SU-DHL-6 (cell line): Measurements from ENCODE around the gene MAP3K20.

Source experiments
- EZH2phosphoT487 ChIP-seq: fragments of 200-600 bp; sonication (generic), shearing (Covaris generic); conservative IDR thresholded peaks from 2 replicates; pipeline ENCODE4 v1.6.1; 2018; ENCODE audit warnings: mild to moderate bottlenecking, antibody characterized with exemption, low read length, moderate library complexity, mixed read lengths
- TF ChIP-seq, protein P1 (sequence below): fragments of 200-600 bp; sonication (generic); IDR thresholded peaks from one replicate; pipeline ENCODE4 v1.5.1; 2017; ENCODE audit warnings: antibody characterized with exemption, mild to moderate bottlenecking, low read length, moderate library complexity; ENCODE audit not compliant: insufficient read depth, poor library complexity, severe bottlenecking

DNA sequence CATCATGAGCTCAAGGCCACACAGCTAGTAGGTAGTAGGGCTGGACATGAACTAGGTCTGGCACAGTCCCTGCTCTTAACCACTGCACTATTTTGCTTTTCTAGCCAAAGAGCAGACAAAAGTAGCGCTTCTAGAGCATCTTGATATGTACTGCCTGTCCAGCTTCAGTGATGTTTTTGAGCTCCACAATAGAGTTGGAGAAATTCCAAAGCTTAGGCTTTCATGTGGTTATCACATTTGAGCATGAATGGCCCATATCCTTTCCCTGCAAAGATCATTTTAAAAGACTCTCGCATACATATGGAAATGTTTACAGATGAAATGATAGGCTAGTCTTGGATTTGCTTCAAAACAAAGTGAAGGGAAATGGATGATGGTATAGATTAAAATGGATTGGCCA is 128.7 kb downstream of the MAP3K20 start:
- TF ChIP-seq, protein P1, sequence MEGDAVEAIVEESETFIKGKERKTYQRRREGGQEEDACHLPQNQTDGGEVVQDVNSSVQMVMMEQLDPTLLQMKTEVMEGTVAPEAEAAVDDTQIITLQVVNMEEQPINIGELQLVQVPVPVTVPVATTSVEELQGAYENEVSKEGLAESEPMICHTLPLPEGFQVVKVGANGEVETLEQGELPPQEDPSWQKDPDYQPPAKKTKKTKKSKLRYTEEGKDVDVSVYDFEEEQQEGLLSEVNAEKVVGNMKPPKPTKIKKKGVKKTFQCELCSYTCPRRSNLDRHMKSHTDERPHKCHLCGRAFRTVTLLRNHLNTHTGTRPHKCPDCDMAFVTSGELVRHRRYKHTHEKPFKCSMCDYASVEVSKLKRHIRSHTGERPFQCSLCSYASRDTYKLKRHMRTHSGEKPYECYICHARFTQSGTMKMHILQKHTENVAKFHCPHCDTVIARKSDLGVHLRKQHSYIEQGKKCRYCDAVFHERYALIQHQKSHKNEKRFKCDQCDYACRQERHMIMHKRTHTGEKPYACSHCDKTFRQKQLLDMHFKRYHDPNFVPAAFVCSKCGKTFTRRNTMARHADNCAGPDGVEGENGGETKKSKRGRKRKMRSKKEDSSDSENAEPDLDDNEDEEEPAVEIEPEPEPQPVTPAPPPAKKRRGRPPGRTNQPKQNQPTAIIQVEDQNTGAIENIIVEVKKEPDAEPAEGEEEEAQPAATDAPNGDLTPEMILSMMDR, result no peak
- TF ChIP-seq EZH2phosphoT487, result no peak
